GM12878 (cell line): Measurements from ENCODE around the gene AKR1B15. TPM values are rescaled to one million over a fixed set of nuclear protein-coding genes. Genes with fewer than 3 reads are reported as not detected.

Source experiments
- ATAC-seq: fragments of 200-7000 bp; cut with Tn5 transposase; 3 replicates; pipeline ENCODE4 v1.9.1; 2020; ENCODE audit warnings: mild to moderate bottlenecking, moderate library complexity
- BruUV-seq: library from RNA; stranded (reverse); fragments of 400-500 nt; replicated peaks from 2 replicates; lab custom pipeline; 2021; lab: Mats Ljungman, UMichigan
- CTCF ChIA-PET: fragments of 300-600 bp; sonication (Branson Sonifier 250); formaldehyde crosslinking; extraction: SDS; loops from one replicate; lab custom pipeline; 2021; ENCODE audit warnings: inconsistent platforms; lab: Yijun Ruan, JAX
- POLR2A ChIA-PET: fragments of 350-600 bp; formaldehyde crosslinking; extraction: SDS; loops from one replicate; lab custom pipeline; 2021; ENCODE audit warnings: inconsistent platforms; lab: Charles Lee
- RAD21 ChIA-PET: fragments of 300-600 bp; sonication (Branson Sonifier 250); formaldehyde crosslinking; loops from one replicate; lab custom pipeline; 2023; ENCODE audit warnings: antibody characterized with exemption; ENCODE audit not compliant: unreplicated experiment; lab: Charles Lee
- SMC1A ChIA-PET: fragments of 300-600 bp; sonication (Branson Sonifier 250); formaldehyde crosslinking; loops from one replicate; lab custom pipeline; 2023; ENCODE audit not compliant: unreplicated experiment, uncharacterized antibody; lab: Charles Lee
- DNase-seq: peaks from one replicate; pipeline ENCODE4 v3.0.0-alpha.2; 2011; ENCODE audit warnings: low read depth, low spot score
- FAIRE-seq: peaks from 3 replicates; lab custom pipeline; 2011; peaks lifted over from hg19 to GRCh38; lab: Jason Lieb, UNC
- H2AFZ ChIP-seq: 2 replicates; pipeline ENCODE4 v1.6.0; 2011; ENCODE audit warnings: low read depth, low read length, control low read depth; ENCODE audit not compliant: control insufficient read depth
- H3K27ac ChIP-seq: 2 replicates; pipeline ENCODE4 v1.5.1; 2011; ENCODE audit warnings: control low read depth; ENCODE audit not compliant: control insufficient read depth, insufficient read depth
- H3K27me3 ChIP-seq, 2 experiments: replicated peaks in 1 of 2; 2 replicates each; pipeline versions ENCODE4 v1.6.0 to v1.6.1; 2011; ENCODE audit warnings: low read length in 1 of 2; ENCODE audit not compliant: control insufficient read depth in 2 of 2, insufficient read depth in 2 of 2
- H3K36me3 ChIP-seq, 2 experiments: 2 replicates each; pipeline ENCODE4 v1.5.1; 2011; ENCODE audit warnings: low read length in 1 of 2; ENCODE audit not compliant: control insufficient read depth in 2 of 2, insufficient read depth in 2 of 2
- H3K4me1 ChIP-seq: 2 replicates; pipeline ENCODE4 v1.6.1; 2011; ENCODE audit warnings: mild to moderate bottlenecking, low read length, moderate library complexity, mixed read lengths; ENCODE audit not compliant: control insufficient read depth, insufficient read depth
- H3K4me2 ChIP-seq: 2 replicates; pipeline ENCODE4 v1.6.0; 2011; ENCODE audit warnings: control low read depth; ENCODE audit not compliant: control insufficient read depth, insufficient read depth
- H3K4me3 ChIP-seq: fragments of 200-600 bp; sonication (generic); 2 replicates; pipeline ENCODE4 v1.5.1; 2016
- H3K79me2 ChIP-seq: 2 replicates; pipeline ENCODE4 v1.6.0; 2011; ENCODE audit warnings: low read length; ENCODE audit not compliant: control insufficient read depth, insufficient read depth
- H3K9ac ChIP-seq: 2 replicates; pipeline ENCODE4 v1.8.0; 2011; ENCODE audit warnings: low read length, control low read depth, mixed read lengths; ENCODE audit not compliant: control insufficient read depth, insufficient read depth
- H3K9me3 ChIP-seq: replicated peaks from 3 replicates; pipeline ENCODE4 v1.5.1; 2011; ENCODE audit warnings: mild to moderate bottlenecking, low read length; ENCODE audit not compliant: control insufficient read depth, insufficient read depth
- H4K20me1 ChIP-seq: 2 replicates; pipeline ENCODE4 v1.6.0; 2011; ENCODE audit not compliant: control insufficient read depth, insufficient read depth
- BMI1 ChIP-seq: fragments of 450-650 bp; IDR thresholded peaks from 2 replicates; pipeline ENCODE4 v1.6.1; 2016; ENCODE audit warnings: mild to moderate bottlenecking, moderate library complexity, borderline replicate concordance
- HCFC1 ChIP-seq: fragments of 150-350 bp; IDR thresholded peaks from 2 replicates; pipeline ENCODE4 v1.6.1; 2014; ENCODE audit warnings: low read length
- LARP7 ChIP-seq: fragments of 450-650 bp; IDR thresholded peaks from 2 replicates; pipeline ENCODE4 v1.6.1; 2017; ENCODE audit warnings: mild to moderate bottlenecking
- MXI1 ChIP-seq: fragments of 150-350 bp; IDR thresholded peaks from 2 replicates; pipeline ENCODE4 v1.6.1; 2011; ENCODE audit warnings: low read depth, mild to moderate bottlenecking, inconsistent platforms, low read length, improper control_type of control experiment
- NFYB ChIP-seq: IDR thresholded peaks from 2 replicates; pipeline ENCODE4 v1.6.1; 2011; ENCODE audit warnings: low read depth, mild to moderate bottlenecking, low read length, improper control_type of control experiment, moderate library complexity; ENCODE audit not compliant: insufficient read depth
- RAD51 ChIP-seq: fragments of 450-650 bp; IDR thresholded peaks from 2 replicates; pipeline ENCODE4 v1.6.1; 2016; ENCODE audit warnings: moderate library complexity, mild to moderate bottlenecking, inconsistent platforms
- RB1 ChIP-seq: fragments of 450-650 bp; formaldehyde crosslinking; IDR thresholded peaks from 2 replicates; pipeline ENCODE4 v1.6.1; 2017; ENCODE audit warnings: mild to moderate bottlenecking, borderline replicate concordance
- RELB ChIP-seq: fragments of 450-650 bp; IDR thresholded peaks from 2 replicates; pipeline ENCODE4 v1.6.1; 2017; ENCODE audit warnings: low read depth, mild to moderate bottlenecking, moderate library complexity
- SMARCA5 ChIP-seq: fragments of 450-650 bp; IDR thresholded peaks from 2 replicates; pipeline ENCODE4 v1.6.1; 2017; ENCODE audit warnings: mild to moderate bottlenecking
- SREBF2 ChIP-seq: IDR thresholded peaks from 2 replicates; pipeline ENCODE4 v1.6.1; 2012; ENCODE audit warnings: mild to moderate bottlenecking, low read length
- SUPT20H ChIP-seq: IDR thresholded peaks from 2 replicates; pipeline ENCODE4 v1.6.1; 2011; ENCODE audit warnings: low read depth, mild to moderate bottlenecking, low read length, moderate library complexity, borderline replicate concordance; ENCODE audit not compliant: control insufficient read depth
- ZNF24 ChIP-seq: fragments of 450-650 bp; IDR thresholded peaks from 2 replicates; pipeline ENCODE4 v1.6.1; 2017; ENCODE audit warnings: antibody characterized with exemption, mild to moderate bottlenecking
- WGBS: methylation state at CpG from one replicate; pipeline ENCODE4 v1.1.6; 2016; ENCODE audit warnings: low lambda C conversion rate; ENCODE audit not compliant: insufficient replicate concordance, insufficient coverage; ENCODE audit errors: missing lambda C conversion rate; 5-methylcytosine and 5-hydroxymethylcytosine counted together
- in situ Hi-C: fragments of 300-500 bp; cut with MboI; formaldehyde crosslinking; loops from 9 replicates; pipeline ENCODE4 v1.14.3; 2018; ENCODE audit warnings: mixed read lengths
- intact Hi-C: fragments of 100-400 bp; cut with micrococcal nuclease; formaldehyde crosslinking; loops from one replicate; pipeline ENCODE4 v1.14.2; 2022; ENCODE audit not compliant: unreplicated experiment
- polyA plus RNA-seq, 11 experiments: library from polyadenylated mRNA; depleted of rRNA in 4 of 11; unstranded in 6 of 11; stranded (reverse) in 5 of 11; fragments of >200 nt; fragmentation: Nextera tagmentation in 4 of 11; fragmentation: Illumina TruSeq in 1 of 11; extraction: Ambion mirVana in 4 of 11; extraction: Trizol in 1 of 11; gene quantifications; 1 replicate in 1 of 11; 2 replicates in 10 of 11; pipeline versions ENCODE4 v1.2.1 to v1.2.3, GENCODE V29; 2011 to 2016; ENCODE audit warnings: inconsistent platforms in 2 of 11, missing spikeins in 2 of 11, low read depth in 1 of 11
- total RNA-seq, 4 experiments: library from RNA; depleted of rRNA in 3 of 4; stranded (reverse); fragments of >200 nt in 3 of 4; fragmentation: Illumina TruSeq in 1 of 4; extraction: Trizol in 1 of 4; gene quantifications; 2 replicates each; pipeline versions ENCODE4 v1.2.1 to v1.2.3, GENCODE V29; 2013 to 2021
- TF ChIP-seq, protein P1 (sequence below): IDR thresholded peaks from 2 replicates; pipeline ENCODE4 v1.6.1; 2011; ENCODE audit warnings: borderline replicate concordance, low read depth, mild to moderate bottlenecking, moderate library complexity, mixed read lengths, low read length; ENCODE audit not compliant: insufficient read depth; ENCODE audit errors: extremely low read length
- TF ChIP-seq, protein P2 (sequence below): fragments of 450-650 bp; IDR thresholded peaks from 2 replicates; pipeline ENCODE4 v1.6.1; 2017; ENCODE audit warnings: borderline replicate concordance

AKR1B15 gene
- total and polyA plus RNA-seq, 10 of the 15 experiments (the other 5 are each of a cell fraction or from before 2014, with no cell fraction given), result 0.06 TPM; not detected in 9

- ATAC-seq (no peak), FAIRE-seq (no peak), DNase-seq (no peak)
- RAD21 ChIA-PET, result no interaction called here
- TF ChIP-seq SUPT20H (no peak), RB1 (no peak), NFYB (no peak), ZNF24 (no peak), RELB (no peak), LARP7 (no peak), SMARCA5 (no peak), MXI1 (no peak), SREBF2 (no peak), RAD51 (no peak), BMI1 (no peak), HCFC1 (no peak)
- TF ChIP-seq, protein P1, sequence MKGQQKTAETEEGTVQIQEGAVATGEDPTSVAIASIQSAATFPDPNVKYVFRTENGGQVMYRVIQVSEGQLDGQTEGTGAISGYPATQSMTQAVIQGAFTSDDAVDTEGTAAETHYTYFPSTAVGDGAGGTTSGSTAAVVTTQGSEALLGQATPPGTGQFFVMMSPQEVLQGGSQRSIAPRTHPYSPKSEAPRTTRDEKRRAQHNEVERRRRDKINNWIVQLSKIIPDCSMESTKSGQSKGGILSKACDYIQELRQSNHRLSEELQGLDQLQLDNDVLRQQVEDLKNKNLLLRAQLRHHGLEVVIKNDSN, result no peak
- TF ChIP-seq, protein P2, sequence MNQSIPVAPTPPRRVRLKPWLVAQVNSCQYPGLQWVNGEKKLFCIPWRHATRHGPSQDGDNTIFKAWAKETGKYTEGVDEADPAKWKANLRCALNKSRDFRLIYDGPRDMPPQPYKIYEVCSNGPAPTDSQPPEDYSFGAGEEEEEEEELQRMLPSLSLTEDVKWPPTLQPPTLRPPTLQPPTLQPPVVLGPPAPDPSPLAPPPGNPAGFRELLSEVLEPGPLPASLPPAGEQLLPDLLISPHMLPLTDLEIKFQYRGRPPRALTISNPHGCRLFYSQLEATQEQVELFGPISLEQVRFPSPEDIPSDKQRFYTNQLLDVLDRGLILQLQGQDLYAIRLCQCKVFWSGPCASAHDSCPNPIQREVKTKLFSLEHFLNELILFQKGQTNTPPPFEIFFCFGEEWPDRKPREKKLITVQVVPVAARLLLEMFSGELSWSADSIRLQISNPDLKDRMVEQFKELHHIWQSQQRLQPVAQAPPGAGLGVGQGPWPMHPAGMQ, result no peak
- Histone ChIP-seq H3K27ac (no peak overlapping the region), H3K9ac (no peak overlapping the region), H3K4me1 (no peaks in the 10 kb centered on the region), H4K20me1 (no peaks in the 10 kb centered on the region), H3K4me2 (no peak overlapping the region), H3K27me3 (peaks cover 2 to 4% of the 10 kb centered on the region in 2 experiments; a peak in 2 of 4 replicates), H3K79me2 (no peaks in the 10 kb centered on the region), H3K36me3 (no peaks in the 10 kb centered on the region), H2AFZ (no peak overlapping the region), H3K9me3 (no peaks in the 10 kb centered on the region), H3K4me3 (no peak overlapping the region)
- intact Hi-C loops, result no loop called here
- CTCF ChIA-PET, result interaction anchor here (1.0 kb wide), 1 partner anchor 14 kb away, joined by 5 read pairs; no protein-coding TSS in a partner anchor
- no TSS peak for BruUV-seq
- SMC1A ChIA-PET, result no interaction called here
- in situ Hi-C loops, result no loop called here
- POLR2A ChIA-PET, result no interaction called here
- WGBS, result 5% methylated on average over 4 of the region's 4 CpGs
Observed at GRCh38 chr7:134527979-134528371, 20.9 kb upstream of the AKR1B15 start.
